Epithelial cell of esophagus (primary cell): ENCODE measurements around the gene ALPL.

Experiments
- DNase-seq: peaks from one replicate; pipeline ENCODE4 v3.0.0; 2010; ENCODE audit warnings: low read depth
- H3K4me3 ChIP-seq: 2 replicates; pipeline ENCODE4 v1.5.1; 2011; ENCODE audit warnings: mild to moderate bottlenecking, low read length, control low read depth
- TF ChIP-seq, protein P1 (sequence below): IDR thresholded peaks from 2 replicates; pipeline ENCODE4 v1.5.1; 2011; ENCODE audit warnings: low read depth, mild to moderate bottlenecking, low read length, control low read depth, inconsistent platforms; ENCODE audit not compliant: insufficient read depth; ENCODE audit errors: missing control alignments

The ALPL gene

DNA sequence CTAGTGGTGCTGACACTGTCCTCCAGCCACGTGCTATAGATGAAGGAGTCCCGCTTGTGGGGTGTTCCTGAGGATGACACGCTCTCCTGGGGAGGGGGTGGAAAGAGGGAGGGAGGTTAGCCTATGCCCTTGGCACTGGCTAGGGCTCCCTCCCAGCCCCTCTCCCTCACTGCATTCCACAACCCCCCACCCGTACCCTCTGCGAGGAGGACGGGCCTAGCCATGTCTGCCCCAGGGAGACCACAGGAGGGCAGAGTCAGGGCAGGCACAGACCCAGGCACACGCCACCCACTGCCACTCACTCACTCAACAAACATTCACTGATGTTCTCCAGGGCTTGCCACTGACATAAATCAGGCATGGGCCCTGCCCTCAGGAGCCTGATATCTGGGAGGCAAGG lies 89.2 kb downstream of the ALPL start:
- TF ChIP-seq, protein P1, sequence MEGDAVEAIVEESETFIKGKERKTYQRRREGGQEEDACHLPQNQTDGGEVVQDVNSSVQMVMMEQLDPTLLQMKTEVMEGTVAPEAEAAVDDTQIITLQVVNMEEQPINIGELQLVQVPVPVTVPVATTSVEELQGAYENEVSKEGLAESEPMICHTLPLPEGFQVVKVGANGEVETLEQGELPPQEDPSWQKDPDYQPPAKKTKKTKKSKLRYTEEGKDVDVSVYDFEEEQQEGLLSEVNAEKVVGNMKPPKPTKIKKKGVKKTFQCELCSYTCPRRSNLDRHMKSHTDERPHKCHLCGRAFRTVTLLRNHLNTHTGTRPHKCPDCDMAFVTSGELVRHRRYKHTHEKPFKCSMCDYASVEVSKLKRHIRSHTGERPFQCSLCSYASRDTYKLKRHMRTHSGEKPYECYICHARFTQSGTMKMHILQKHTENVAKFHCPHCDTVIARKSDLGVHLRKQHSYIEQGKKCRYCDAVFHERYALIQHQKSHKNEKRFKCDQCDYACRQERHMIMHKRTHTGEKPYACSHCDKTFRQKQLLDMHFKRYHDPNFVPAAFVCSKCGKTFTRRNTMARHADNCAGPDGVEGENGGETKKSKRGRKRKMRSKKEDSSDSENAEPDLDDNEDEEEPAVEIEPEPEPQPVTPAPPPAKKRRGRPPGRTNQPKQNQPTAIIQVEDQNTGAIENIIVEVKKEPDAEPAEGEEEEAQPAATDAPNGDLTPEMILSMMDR: no peak

DNA sequence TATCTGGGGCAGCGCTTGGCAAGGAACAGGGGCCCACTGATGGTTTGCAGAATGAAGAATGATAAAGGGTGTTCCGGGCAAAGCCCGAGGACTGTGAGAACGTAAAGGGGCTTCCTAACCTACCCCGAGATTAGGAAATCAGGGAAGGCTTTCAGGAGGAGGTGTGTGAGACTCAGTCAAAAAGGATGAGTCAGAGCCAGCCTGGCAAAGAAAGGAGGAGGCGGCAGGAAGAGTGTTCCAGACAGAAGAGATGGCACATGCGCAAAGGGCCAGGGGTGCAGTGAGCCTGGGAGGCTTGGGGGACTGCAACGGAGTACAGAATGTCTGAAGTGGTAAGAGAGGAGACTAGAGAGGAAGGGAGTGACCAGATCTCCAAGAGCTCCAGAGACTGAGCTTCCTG lies 89.7 kb downstream of the ALPL start:
- TF ChIP-seq, protein P1: no peak
- DNase-seq: no peak
- H3K4me3 ChIP-seq: no peak overlapping the region

More for the DNA sequence above, 89.2 kb downstream of the ALPL start:
- no peak for DNase-seq
- no peak overlapping the region for H3K4me3 ChIP-seq

DNA sequence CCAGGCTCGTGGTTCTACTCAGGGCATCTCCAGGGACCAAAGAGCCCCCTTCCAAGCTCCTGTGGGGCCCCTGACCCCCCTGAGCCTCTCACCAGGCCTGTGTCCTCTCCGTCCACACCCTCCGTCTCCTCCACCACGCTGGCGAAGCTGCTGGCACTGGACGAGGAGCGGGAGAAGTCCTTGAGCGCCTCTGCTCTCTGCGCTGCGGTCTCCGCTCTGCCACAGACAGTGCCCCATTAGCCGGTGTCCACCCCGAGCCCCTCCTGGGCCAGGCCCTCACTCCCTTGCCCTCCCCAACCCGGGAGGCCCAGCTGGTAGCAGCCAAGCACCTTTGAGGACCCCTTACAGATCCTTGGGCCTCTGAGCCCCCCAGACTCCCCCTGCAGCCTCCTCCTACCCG lies 90.2 kb downstream of the ALPL start:
- DNase-seq: no peak
- TF ChIP-seq, protein P1: no peak
- no peak overlapping the region for H3K4me3 ChIP-seq

DNA sequence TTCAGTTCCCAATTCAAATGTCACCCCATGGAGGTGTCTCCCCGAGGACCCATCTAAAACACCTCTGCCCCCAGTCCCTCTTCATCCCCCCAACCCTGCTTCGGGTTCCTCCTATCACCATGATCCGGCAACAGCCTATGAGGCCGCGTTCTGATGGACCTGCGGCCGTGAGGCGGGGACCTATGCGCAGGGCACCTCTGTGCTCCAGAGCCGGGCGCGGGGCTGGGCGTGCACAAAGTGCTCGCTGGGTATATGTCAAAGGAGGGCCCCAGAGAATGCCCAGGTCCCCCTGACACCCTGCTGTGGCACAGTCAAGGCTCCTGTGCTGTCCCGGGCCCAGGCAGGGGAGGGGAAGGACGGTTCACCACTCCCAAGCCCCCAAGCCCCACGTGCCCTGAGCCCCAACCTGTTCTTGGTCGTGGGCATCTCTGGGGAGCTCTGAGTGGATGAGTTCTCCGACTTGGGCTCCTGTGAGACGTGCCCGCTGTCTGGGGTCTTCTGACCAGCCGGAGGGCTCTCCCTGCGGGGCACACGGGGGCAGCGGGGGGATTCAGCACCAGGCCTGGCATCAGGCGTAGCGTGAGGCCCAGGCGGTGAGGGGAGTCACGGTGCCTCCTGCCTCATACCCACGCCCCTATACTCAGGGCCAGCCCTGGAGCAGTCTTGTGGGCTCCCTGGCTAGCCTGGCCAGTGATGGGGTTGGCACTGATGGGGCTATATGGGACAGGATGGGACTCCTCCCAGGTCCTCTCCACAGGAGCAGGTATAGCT lies 92.2 kb downstream of the ALPL start:
- TF ChIP-seq, protein P1: no peak
- no peak for DNase-seq
- H3K4me3 ChIP-seq: no peak overlapping the region

DNA sequence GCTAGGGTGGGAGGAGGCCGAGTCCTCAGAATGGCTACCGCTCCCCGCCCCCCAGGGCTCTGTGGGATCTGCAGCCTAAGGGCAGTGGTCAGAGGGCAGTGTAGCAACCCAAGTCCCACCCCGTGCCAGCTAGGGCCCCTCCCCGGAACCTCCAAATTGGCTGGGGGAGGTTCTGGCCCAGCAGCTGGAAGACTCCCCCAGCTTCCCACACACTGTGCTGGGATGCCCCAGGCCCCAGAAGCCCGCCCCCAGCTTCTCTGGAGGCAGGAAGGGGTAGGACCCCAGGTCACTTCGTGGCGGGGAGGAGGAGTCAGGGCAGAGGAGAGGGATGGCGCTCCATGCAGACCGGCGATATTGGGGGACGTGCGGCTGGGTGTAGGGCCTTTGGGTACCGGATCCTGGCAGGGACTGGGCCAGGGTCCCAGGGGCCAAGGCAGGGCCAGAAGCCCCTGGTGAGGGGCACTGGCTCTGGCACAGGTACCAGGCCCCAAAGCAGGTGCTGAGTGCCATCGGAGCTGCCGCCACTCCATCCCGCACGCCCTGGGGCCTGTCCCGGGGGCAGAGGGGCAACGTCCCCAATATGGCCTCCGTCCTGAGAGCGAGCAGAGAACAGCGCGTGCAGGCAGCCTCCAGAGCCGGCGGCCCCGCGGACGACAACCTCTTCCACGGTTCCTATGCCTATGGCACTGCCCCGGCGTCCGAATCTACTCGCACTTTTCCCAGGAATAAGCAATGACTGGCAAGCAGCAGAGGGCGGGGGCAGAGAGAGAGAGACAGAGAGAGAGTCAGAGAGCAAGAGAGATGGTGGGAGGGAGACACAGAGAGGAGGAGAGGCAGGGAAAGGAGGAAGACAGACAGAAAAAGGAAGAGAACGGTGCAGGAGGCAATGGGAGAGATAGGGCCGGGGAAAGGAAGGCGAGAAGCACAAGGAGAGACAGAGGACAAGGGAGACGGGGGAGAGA lies 94.2 kb downstream of the ALPL start:
- DNase-seq: no peak
- no peak overlapping the region for H3K4me3 ChIP-seq
- TF ChIP-seq, protein P1: no peak

DNA sequence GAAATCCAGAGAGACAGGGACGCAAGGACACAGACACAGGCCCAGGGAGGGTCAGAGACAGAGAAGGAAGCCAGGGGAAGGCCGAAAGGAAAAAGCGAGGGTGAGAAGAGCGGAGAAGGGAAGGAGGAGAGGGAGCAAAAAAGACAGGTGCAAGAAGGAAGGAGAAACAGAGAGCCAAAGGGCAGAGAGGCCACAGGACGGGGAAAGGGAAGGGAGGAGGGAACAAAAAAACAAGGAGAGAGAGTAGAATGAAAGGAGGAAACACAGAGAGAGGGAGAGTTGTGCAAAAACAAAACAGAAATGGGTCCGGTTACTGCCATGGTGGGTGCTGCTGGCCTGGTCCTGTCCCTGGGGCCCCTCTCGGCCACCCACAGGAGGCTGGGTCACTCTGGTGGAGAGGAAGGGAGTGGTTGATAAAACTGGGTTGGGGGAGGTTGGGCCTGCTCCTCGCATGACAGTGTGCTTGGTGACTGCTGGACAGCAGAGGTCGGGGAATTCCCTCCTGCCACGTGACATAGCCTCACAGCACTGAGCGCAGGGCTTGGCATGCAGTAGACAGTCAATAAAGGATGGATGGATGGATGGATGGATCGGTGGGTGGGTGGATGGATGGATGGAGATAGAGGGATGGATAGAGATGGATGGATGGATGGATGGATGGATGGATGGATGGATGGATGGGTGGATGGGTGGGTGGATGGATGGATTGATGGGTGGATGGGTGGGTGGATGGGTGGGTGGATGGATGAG lies 95.2 kb downstream of the ALPL start:
- H3K4me3 ChIP-seq: no peak overlapping the region
- TF ChIP-seq, protein P1: no peak
- DNase-seq: no peak
